Stimulated activated naive CD4-positive, alpha-beta T cell treated with Interleukin-2 at 50 U/mL for 16 hours (primary cell): ENCODE measurements around the gene FRRS1L.
"Not testable (repeated sequence)": the region's sequence is repeated elsewhere in the genome, so short reads cannot be mapped to it uniquely, and the experiment has no call there.

Source experiments
- DNase-seq: peaks from one replicate; lab custom pipeline; 2025; lab: John Stamatoyannopoulos, UW

The FRRS1L gene

DNA sequence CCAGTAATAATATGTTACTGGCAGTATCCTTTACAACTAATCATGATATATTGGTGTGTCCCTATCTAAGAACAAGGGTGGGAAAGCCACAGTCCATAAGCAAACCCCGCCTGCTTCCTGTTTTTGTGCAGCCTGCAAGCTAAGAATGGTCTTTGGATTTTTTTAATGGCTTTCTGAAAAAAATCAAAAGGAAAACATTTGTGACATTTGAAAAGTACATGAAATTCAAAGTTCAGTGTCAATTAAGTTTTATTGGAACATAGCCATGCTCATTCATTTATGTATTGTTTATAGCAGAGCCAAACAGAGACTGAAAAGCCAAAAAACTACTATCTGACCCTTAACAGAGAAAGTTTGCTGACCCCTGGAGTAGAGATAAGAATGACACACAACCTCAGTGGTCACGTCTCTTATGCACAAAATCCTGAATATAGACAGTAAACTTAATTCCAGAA lies 34.5 kb downstream of the FRRS1L start:
- DNase-seq: no peak

DNA sequence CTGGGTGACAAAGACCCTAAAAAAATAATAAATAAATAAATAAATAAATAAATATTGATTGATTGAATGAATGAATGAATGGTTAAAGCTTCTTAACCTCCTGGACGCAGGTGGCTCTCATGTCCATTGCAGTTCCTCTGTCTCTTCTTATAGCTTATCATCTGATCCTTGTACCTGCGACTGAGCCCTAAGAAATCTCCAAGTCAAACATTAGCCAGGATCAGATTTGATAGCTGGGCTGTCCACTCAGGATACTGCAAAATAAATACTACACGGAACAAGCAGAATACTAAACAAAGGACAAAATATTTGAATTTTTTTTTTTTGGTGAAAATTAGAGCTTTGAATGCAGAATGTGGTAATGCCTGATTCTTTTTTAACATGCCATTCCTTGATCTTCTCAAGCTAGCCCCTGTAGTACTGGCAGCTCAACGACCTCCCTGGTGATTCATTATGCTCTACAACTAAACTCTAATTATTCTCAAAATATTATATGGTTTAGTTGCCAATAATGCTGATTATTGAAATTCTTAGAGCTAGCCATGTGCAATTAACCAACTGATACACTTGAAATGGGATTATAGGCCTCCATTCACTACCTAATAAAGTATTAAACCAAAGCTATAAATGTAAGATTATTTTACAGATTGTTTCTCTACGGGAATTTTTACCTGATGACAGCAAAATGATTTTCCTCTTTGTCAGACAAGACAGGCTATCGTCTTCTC lies 37.4 kb downstream of the FRRS1L start:
- DNase-seq: no peak

DNA sequence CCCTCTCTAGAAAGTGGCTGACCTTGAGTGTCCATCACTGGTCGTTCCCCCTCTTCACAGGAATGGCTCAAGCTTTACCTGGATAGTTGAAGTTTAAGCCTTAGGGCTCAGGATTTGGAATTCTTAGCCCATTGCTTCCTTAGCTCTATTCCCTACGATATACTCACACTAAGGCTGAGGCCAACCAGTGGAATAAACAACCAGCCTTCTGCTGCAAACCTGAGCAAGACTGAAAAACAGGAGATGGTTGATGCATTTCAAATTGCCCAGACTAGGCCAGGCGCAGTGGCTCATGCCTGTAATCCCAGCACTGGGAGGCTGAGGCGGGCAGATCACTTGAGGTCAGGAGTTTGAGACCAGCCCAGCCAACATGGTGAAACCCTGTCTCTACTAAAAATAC lies 40.4 kb downstream of the FRRS1L start:
- not testable (repeated sequence) for DNase-seq

DNA sequence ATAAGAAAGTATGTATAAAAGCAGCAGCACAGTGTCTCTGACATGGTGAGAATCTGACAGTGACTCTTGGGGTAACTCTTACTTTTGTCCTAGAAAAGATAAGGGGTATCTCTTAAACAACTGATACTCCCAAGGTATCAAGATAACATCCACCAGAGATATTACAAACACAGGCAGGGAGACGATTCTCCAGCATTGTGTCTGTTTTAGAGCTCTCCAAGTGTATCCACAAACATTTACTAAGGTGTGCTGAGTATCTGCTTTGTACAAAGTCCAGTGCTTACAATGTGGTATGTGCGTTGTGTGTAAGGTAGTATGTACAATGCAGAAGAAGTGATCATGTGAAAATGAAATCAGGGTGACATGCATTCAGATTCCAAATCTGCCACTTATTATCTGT lies 42.9 kb downstream of the FRRS1L start:
- DNase-seq: no peak

DNA sequence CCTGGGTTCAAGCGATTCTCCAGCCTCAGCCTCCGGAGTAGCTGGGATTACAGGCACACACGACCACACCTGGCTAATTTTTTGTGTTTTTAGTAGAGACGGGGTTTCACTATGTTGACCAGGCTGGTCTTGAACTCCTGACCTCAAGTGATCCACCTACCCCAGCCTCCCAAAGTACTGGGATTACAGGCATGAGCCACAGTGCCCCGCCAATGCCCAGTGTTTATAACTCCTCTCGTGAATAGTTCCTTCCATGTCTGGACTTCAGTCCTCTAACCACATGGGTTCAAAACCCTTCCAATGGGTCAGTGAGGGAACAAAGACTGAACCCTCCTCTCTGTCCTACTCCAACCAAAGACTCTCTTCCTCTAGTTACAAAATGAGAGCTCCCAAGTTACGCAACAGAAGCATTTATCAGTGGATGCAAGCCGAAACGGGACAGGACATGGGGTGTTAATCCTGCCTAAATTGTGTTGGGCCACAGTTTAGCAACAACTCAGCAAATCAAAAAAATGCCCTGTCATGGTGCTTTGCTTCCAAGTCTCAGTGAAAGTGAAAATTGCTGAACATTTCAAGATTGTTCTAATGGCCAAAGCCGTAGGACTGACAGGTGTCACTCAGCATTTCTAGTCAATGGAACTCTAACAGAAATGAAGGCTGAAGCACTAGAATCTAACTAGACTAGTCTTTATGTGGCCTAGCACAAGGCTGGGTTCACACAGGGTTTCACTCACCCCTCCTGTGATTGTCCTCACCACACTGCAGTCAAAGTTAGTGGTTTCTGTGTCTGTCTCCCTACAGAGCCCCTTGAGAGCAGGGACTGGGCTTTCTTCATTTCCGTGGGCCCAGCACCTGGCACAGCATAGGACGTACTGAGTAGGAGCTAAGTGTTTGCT lies 44.1 kb downstream of the FRRS1L start:
- no peak for DNase-seq

DNA sequence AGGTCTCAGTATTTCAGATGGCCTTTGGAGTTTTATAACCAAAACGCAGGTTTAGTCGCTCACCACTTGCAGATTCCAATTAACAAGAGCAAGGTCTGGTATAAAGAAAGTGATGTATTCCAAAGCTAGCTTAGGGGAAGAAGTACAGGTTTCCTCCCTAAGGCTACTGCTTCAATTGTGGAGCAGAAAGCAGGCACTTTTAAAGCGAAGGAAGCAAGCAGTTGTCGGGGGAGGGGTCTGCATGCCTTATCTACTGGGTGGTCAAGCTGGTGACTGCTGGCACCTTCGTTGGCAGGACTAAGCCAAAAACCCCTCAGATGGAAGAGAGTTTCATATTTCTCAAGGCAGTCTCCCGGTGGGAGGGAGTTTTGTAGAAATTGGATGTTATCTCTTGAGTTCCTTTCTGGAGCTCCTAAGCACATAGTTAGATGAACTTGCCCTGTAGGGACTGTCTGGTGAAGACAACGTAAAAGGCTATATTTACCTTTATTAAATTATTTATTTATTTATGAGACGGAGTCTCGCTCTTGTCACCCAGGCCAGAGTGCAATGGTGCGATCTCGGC lies 45.7 kb downstream of the FRRS1L start:
- no peak for DNase-seq

DNA sequence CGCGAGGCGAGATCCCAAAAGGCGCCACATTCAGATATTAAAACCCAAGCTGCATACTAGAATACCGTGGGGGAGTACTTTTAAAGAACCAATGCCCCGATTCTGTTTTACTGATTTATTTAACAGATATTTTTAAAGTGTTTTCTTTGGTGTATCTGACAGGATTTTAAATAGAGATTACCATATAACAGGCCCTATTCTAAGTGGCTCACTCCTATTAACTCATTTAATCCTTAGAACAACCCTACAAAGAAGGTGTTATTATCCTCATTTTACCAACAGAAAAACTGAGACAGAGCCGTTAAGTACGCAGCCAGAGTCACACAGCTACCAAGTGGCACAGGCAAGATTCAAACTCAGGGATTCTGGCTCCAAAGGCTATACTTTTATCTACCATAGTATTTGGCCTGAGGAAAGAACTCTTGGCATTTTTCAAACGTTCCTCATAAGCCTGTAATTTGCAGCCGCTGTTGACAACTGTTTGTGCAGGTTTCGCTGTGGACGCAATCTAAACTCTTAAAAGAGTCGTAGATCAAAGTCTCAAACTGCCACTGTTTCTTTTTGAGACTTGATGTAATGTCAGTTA lies 46.8 kb downstream of the FRRS1L start:
- no peak for DNase-seq

DNA sequence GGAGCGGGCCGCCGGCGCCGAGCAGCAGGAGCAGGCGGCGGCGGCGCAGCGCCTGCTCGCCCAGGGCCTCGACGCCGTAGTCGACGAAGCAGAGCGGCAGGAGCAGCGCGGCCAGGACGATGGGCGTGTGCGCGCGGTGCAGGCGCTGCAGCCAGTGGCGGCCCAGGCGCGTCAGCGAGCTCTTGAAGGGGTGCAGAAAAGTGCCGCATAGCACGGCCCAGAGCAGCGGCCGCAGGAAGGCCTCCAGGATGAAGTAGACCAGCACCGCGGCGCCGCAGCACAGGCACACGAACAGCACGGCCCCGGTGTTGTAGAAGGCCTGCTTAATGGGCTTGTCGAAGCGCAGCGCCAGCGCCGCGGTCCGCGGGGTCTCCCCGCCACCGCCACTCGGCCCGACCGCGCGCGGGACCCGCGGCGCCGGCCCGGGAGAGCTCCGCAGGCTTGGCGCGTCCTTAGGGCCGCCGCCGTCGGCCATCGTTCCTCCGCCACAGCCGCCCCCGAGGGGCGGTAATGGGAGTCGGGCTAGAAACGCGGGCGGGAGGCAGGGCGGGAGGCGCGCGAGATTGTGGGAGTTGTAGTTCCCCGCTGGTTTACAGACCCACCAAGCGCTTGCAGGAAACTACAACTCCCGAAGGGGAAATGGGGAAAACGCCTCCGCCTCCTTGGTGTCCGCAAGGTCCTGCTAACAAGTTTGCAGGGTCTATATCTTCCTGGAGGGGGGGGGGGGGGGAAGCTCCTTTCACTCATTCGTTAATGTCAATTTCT lies 47.4 kb downstream of the FRRS1L start, which contains the start of gene TMEM245:
Gene TMEM245 (minus strand): TSS at position 509 of the 765 bp plus-strand sequence. CDS start 34 bp downstream, at position 475.
- DNase-seq: peak; percentile 95

DNA sequence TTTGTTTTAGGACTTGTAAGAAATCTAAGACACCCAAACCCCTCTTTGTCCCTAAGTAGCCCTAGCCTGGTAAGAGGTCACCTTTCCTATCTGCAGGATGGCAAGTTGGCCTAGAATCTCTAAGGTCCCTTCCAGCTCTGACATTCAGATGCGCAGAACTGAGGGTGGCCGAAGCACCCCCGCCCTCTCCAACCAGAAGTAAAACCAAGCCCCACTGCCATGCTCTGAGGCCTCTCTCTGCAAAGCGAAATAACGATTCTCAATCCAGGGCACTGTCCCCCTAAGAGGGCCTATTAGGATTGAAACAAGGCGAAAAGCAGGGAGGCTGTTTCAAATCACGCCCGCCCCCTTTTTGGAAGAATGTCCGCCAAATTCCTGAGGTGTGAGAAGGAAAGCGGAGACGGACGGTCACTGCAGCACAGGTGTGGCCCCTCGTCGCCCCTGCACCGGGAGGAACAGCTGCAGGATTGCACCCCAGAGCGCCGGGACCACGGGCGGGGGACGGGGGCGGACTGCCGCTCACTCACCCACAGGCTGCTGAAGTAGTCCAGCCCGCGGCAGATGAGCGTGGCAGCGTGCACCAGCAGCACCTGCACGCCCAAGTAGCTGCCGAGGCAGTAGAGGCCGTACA lies 48.1 kb downstream of the FRRS1L start:
- DNase-seq: peak; percentile 48

DNA sequence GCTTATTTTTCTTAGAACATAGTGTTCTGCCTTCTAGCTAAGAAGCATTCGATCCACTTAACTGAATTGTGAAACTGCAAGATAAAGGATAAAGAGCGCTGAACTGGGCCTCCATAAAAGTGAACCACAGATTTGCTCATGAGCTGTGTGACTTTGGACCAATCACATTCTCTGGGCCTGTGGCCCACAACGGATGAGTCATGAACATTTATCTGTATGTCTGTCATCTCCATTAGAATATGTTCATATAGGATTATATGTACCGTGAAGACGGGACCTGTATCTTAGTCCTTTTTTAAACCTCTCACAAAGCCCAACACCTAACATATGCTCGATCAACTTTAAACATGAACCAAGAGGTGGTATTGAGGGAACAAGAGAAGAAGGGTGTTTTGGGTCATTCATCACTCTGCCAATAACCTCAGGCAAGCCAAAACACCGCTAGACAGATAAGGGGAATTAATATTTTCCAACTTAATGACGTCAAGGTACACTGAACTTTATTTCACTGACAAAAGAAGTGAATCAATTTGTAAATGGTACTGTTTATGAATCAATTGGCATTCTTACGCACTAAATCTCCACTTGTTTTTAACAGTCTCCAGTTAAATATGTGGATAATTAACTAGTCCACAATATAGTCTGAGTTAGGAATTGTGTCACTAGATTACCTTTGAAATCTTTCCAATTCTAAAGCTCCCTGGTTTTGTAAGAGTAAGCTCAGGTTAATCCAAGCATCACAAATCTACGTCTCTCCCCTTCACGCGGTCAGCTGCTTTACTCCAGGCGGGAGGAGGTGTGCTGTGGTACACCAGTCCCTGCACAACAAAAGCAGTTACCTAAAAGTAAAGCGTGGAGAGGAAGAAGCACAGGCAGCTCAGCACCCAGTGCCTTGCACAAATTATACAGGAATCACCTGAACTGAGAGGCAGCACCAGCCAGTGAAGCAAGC lies 48.9 kb downstream of the FRRS1L start:
- peak; percentile 30 for DNase-seq

DNA sequence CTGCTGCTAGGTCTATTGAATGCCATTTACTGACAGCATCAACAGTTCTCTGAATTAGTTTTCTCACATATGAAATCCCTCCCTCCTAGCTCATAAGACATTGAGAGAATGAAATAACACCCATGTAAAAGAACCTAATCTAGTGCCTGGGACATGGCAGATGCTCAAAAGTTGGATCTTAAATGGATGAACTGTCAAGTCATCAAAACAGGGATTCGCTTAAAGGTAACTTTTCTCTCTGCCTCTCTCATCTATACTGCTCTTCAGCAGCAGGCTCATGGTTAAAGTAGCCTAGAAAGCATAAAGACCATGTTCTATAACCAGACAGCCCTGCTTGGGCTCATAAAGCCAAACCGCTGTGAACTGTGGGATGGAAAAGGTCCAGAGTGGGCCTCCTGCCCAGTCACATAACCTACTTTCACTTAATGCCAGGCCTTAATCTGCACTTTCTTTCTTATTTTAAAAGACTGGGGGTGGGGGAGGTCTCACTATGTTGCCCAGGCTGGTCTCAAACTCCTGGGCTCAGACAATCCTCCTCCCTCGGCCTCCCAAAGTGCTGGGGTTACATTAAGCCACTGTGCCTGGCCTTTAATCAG lies 51.0 kb downstream of the FRRS1L start:
- DNase-seq: no peak

DNA sequence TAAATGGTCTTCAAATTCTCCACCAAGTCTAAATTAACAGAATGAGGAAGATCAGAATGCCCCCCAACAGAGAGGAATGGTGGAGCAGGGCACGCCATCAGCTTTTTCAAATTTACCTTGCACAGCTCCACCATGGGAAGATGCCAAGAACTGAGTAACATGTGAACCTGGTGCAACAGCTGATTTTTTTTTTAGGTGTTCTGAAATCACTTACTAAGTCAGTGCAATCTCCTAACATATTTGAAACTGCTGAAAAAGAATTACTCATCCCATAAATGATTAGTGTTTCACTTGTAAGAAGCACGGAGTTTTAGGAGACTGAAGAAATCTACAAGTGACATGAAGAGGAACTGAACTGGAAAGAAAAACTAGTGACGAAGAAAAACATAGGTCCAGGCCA lies 52.4 kb downstream of the FRRS1L start:
- no peak for DNase-seq

DNA sequence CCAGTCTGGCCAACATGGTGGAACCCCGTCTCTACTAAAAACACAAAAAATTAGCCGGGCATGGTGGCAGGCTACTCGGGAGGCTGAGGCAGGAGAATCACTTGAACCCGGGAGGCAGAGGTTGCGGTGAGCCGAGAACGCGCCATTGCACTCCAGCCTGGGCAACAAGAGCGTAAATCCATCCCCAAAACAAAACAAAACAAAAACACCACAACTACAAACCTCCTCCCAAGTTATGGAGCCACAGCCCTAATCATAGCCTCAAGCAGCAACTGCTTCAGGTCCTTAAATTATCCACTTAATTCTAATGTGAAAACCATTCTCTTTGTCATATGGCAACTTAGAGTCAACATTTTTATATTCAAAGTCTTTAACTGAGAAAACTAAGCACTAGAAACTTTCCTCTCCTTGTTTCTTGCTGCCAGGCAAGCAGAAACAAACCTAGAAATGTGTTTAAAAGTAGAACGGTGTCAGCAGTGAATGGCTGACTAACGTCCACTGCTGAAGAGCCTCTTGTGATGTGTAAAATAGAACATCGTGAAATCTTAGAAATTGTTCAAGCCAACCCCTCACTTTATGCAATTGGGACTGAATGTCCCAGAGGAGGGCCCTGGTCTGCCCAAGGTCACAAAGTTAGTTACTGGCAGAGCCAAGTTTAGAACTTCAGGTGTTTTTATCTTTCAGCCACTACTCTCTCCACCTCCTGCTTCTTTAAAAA lies 53.0 kb downstream of the FRRS1L start:
- no peak for DNase-seq

DNA sequence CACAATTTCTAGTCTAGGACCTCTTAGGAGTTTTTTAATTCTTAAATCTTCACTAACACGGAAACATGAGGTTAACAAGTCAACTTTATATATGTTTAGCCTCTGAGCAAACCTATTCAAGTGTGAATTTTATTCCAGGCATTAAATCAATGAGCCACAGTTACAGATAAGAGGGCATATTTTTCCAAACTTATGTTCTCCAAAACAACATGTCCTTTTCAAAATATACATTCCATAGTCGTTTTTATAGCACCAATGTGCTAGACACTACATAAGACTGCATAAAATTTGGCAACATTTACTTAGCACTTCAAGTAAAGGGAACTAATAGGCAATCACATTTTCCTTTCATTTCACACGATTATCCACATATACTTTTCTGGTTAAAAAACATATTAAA lies 53.8 kb downstream of the FRRS1L start:
- no peak for DNase-seq

DNA sequence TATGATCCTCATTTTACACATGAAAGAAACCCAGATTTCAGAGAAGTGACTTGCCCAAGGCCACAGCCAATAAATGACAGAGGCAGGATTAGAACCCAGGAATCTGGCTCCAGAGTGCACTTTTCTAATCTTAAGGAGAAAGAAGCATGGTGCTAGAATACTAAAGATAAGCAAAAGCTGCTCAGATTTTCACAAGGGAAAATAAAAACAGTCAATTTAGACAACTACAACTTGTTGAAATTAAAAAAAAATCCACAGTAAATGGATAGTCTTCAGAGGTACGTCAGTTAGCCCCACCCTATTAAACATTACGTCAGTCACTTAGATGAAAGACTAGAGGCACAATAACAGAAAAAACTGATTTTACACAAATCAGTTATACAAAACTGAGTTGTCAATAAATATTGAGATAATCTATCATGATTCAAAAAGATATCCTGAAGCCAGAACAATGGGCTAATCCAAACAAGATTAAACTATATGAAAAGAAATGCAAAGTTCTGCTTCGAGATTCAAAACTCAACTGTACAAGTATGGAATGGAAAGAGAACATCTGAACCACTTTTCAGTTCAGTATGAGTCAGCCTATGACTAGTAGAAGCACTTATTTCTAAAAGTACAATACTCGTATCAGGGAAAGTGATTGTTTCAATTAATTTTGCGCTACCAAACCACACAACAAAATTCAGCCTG lies 56.6 kb downstream of the FRRS1L start:
- no peak for DNase-seq

DNA sequence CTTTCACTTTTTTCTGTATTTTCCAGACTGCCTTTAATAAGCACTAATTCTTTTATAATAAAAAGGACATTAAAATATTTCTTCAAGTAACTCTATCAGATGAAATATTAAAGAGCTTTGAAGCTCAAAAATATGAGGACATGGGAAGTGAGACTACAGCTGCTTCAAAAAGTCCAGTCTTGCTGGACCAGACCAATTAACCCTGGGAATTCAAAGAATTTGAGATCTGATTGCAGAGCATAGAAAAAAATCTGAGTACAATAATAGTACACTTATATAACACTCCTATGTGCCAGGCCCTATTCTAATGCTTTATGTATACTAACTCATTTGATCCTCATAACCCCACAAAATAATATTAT lies 57.1 kb downstream of the FRRS1L start:
- DNase-seq: no peak

DNA sequence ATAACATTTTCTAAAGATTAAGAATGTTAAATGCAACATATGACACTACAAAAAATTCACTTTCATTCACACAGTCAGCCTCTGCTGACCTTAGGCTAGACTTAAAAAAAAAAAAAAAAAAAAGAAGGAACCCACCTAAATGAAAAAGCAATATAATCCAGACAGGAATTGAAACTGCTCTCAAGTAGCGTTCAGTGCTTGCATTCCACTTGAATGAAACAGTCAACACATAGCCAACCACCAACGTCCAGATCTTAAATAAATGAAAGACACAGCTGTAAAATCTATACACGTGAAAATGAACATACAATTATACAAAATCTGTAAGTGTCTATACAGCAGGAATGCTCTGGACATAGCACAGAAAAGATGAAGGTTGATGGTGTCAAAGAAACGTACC lies 58.7 kb downstream of the FRRS1L start:
- DNase-seq: no peak
